Measurements from ENCODE around the gene PTN.

PTN gene

GRCh38 chr7:137324796-137325696 lies 18.5 kb downstream of the PTN start:
- in situ Hi-C loops (cut with HindIII; ENCODE audit: low sequenced_read_pairs) = no loop called here

DNA sequence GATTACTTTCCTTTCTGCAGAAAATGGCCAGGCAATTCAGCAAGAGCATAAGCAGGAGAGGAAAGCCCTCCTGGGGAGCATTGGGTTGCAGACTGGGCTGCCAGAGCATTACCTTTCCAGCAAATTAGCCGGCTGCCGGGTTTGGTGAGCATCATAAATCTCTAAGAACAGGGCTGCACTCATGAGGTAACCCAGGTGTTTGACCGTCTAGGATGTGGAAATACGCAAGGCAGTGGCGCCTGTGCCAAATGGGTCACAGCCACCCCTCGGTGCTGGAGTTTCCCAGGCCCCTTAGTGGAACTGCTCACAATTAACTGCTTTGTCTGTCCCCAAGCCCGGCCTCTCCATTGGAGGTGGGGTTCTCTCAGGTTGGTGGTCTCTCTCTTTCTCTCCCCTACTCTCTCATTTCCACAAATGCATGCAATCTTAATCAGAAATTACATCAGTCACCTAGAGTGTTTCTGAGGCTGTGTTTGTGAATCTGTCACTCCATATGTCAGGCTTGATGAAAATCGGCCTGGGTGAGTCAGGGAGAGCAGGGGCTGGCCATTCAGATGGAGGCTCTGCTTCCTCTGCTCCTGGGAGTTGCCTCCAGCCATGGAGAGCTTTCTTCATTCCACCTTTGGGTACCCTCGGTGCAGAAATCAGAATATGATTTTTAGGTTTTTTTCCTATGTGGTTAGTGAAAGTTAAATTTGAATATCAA lies 26.7 kb downstream of the PTN start:
- in situ Hi-C loops (cut with HindIII; ENCODE audit: low sequenced_read_pairs) = no loop called here

GRCh38 chr7:137313201-137313600 lies 30.3 kb downstream of the PTN start:
- in situ Hi-C loops (cut with HindIII; ENCODE audit: low sequenced_read_pairs) = no loop called here

DNA sequence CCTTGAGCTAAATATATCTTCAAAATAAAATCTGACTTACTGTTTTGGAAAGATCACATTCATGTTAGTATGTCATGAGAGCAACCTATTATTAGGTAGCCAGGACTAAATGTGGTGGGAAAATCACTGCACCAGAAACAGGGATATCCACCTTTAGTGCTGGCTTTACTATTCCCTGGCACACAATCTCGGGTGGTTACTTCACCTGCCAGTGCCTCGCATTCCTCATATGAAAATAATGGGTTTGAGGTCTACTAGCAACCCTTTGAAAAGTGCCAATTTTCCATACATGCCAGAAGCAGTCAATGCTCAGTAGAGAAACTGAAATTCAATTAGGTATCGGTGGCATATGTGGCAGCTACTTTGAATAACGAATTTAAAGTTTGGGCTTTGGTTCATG lies 36.8 kb downstream of the PTN start:
- in situ Hi-C loops (cut with HindIII; ENCODE audit: low sequenced_read_pairs) = no loop called here

GRCh38 chr7:137305901-137306621 lies 37.5 kb downstream of the PTN start:
- in situ Hi-C loops (cut with HindIII; ENCODE audit: low sequenced_read_pairs) = no loop called here

DNA sequence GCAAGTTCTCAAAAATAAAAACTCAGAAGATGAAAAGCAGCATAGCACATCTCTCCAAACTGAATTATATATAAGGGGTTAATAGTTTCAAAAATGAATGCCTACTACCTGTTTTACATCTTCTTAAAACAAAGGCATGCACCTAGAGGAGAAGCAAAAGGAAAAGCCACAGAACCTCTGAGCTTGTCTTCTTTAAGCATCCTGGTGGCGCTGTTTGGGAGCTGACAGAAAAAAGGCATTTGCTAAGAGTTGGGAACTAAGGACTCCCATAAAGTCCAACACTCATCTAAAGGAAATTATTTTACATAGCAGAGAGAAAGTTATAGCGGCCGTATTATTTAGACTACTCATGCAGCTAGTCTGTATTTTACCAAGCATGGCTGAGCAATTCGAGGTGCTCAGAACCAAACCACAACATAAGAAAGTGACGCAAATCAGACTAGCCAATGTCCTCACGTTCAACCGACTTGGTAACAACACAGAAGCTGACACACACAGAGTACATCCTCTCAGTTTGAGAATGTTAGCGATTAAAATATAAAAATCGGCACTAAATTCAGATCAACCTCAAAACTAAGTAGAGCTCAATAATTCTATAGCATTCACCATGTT lies 38.8 kb downstream of the PTN start:
- in situ Hi-C loops (cut with HindIII; ENCODE audit: low sequenced_read_pairs) = no loop called here

DNA sequence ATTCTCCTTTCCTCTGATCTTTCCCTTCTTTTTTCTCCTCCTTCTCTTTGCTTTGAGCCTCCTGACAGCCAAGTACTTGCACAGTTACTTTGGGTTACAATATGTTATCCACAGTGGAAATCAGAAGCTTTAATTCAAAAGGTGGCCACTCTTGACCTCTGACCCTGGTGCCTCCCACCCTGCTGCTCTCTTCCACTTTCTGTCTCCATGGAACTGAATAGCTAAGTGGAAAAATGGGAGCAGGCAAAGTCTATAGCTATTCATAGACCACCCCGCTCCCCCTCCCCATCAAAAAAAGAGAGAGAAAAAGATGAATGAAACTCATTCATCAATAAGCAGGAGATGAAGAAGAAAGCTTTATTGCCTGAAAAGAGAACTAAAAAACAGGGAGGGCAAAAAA lies 39.4 kb downstream of the PTN start:
- in situ Hi-C loops (cut with HindIII; ENCODE audit: low sequenced_read_pairs) = no loop called here

- in situ Hi-C loops (cut with HindIII; ENCODE audit: low sequenced_read_pairs) = no loop called here
Measured at GRCh38 chr7:137302081-137302480, 41.5 kb downstream of the PTN start.

- in situ Hi-C loops (cut with HindIII; ENCODE audit: low sequenced_read_pairs) = no loop called here
Measured at GRCh38 chr7:137298464-137298794, 45.1 kb downstream of the PTN start.

DNA sequence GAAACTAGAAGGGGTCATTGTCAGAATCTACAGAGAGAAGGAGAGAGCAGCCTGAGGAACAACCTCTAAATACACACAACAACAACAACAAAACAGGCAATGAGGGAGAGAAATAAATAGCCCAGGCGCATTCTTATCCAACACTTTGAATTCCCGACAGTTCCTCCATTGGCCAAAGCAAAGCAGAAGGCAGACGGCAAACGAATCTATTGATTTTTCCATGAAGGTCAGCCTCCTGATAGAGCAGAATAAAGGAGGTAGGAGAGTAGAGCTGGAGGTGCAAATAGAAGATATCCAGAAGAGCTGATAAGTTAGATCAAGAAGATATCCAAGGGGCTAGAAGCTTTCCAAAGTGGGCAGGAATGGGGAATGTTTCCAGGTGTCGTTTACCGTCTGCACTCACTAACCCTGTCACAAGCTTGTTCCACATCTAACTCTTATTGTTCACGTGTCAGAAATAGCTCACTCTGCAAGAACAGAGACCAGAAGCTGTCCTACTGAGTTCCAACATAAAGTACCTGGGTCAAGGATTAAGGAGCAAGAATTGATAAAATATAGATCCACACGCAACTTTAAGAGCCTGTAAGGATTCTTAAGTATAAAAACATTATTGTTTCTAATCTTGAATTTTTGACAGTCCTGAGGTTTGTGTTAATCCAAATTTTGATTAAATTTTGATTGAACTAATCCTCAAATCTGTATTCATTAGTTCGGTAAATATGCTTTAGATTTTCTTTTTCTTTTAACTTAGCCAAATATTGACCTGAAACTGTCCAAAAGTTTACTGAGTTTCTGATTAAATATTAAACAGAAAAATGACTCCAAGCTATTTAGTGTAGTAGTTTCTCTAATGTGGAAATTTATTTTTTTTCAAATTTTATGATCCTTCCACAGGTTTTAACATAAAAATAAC lies 45.7 kb downstream of the PTN start:
- in situ Hi-C loops (cut with HindIII; ENCODE audit: low sequenced_read_pairs) = no loop called here

GRCh38 chr7:137296576-137296975 lies 47.0 kb downstream of the PTN start:
- in situ Hi-C loops (cut with HindIII; ENCODE audit: low sequenced_read_pairs) = no loop called here

GRCh38 chr7:137295739-137296324 lies 47.7 kb downstream of the PTN start:
- in situ Hi-C loops (cut with HindIII; ENCODE audit: low sequenced_read_pairs) = no loop called here

DNA sequence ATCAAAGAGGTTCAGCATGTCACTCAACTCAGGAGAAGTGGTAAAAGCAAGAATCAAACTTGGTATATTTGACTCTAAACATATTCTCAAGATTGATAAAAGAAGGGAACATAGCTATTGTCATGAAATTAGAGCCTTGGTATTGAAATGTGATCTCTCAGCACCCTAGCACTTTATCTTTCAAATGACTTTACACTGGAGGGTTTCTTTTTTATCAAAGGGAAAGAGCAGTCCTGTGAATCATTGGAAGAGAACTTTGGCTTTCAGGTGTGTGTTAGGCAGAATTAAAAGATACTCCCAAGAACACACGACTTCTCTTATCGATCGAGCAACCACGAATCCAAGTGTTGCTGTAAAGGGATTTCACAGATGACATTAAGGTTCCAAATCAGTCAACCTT lies 54.4 kb downstream of the PTN start:
- in situ Hi-C loops (cut with HindIII; ENCODE audit: low sequenced_read_pairs) = no loop called here

DNA sequence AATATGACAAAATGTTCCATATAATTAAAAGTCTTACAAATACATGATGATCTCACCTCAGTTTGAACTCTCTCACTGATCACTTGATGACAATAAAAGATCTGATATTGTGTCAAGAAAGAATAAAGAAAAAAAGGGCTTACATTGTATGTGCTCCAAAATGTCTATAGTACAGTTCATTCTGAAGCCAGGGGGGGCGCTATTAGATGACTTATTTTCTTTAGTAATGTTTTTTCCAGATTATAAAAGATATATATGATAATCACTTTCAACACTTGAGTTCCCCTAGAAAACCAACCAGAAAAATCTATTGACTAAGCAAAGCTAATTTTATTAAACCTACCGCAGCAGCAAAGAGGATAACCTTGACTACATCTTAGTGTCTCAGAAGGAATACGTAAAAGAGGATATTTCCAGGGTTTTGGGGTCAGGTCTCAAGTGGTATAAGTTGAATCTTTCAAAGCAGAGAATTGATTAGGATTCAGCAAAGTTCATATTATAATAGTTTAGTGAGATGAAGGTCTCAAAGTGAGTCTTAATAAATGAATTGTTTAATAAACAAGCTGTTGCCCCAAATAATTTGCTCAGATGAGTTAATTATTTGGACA lies 55.8 kb downstream of the PTN start:
- in situ Hi-C loops (cut with HindIII; ENCODE audit: low sequenced_read_pairs) = no loop called here

DNA sequence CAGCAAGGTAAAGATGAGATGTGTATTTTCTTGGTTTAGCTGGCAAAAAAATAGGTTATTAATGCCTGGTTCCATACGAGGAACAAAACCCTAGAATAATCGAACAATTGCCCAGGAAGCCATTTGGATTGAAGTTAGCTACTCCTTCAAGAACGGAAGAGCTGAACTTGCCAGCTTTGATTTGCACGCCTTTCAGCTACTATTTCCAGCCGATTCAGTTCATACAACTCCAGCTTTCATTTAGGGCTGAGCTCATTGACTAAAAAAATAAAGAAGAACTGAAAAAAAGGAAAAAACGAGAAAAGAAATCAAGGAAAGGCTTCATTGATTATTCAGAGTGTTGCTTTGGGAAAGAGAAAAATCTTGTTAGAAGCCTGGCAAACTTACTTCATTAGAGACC lies 60.4 kb downstream of the PTN start:
- in situ Hi-C loops (cut with HindIII; ENCODE audit: low sequenced_read_pairs) = no loop called here

- in situ Hi-C loops (cut with HindIII; ENCODE audit: low sequenced_read_pairs) = no loop called here
Measured at GRCh38 chr7:137282043-137282442, 61.5 kb downstream of the PTN start.

DNA sequence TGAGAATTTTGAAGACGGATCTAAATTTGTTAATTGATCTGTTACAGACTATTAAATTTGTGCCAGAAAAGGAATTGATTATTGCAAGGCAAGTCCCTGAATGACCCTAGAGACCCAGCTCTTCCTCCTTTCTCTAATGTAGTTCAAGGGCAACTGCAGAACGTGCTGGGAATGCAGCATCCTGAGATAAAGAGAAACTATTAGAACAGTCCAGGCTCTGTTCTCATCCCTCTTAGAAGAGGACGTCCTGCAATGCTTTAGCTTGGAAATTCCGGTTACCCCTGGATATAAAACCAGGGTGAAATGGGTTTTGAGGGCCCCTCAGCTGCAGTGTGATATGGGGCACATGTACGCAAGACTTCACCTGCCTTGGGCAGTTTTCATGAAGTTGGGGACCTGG lies 67.3 kb downstream of the PTN start:
- in situ Hi-C loops (cut with HindIII; ENCODE audit: low sequenced_read_pairs) = no loop called here

- in situ Hi-C loops (cut with HindIII; ENCODE audit: low sequenced_read_pairs) = no loop called here
Measured at GRCh38 chr7:137272249-137272648, 71.3 kb downstream of the PTN start.

DNA sequence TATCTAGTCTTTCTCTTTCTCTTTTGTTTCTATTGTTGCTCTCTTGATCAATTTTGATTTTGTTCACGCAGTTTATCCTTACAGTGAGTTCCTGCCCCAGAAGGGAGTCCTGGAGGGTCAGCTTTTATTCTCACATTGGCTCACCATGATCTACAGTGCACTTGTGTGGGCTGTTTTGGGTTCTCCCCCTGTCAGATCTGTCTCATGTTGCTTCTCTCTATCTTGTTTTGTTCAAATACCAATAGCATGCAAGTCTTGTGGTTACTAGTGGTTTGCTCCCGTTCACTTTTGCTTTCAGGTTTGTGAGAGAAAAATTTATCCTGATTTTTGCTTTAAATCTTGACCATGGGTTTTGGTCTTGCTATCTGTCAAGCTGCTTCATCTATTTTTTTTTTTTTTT lies 74.3 kb downstream of the PTN start:
- in situ Hi-C loops (cut with HindIII; ENCODE audit: low sequenced_read_pairs) = no loop called here
